Trophoblast cell (in vitro differentiated cells and primary cell): ENCODE results near the gene WSB1.

Experiments
- DNase-seq, 2 donors: peaks; one replicate each; pipeline ENCODE4 v3.0.0-alpha.2; 2016
- H2AFZ ChIP-seq: 2 replicates; pipeline ENCODE4 v1.6.1; 2013; ENCODE audit warnings: low read length, moderate library complexity, mild to moderate bottlenecking; ENCODE audit not compliant: insufficient read depth, poor library complexity
- H2AK5ac ChIP-seq: 2 replicates; pipeline ENCODE4 v1.6.1; 2013; ENCODE audit warnings: mild to moderate bottlenecking, low read length
- H2BK120ac ChIP-seq: 2 replicates; pipeline ENCODE4 v1.6.1; 2013; ENCODE audit warnings: low read length, mild to moderate bottlenecking, moderate library complexity; ENCODE audit not compliant: insufficient read depth, poor library complexity
- H2BK12ac ChIP-seq: 2 replicates; pipeline ENCODE4 v1.6.1; 2013; ENCODE audit warnings: mild to moderate bottlenecking, low read length, moderate library complexity
- H2BK5ac ChIP-seq: 2 replicates; pipeline ENCODE4 v1.6.1; 2013; ENCODE audit warnings: low read length, low read depth, moderate library complexity, mild to moderate bottlenecking; ENCODE audit not compliant: poor library complexity
- H3K14ac ChIP-seq: 2 replicates; pipeline ENCODE4 v1.6.1; 2013; ENCODE audit warnings: mild to moderate bottlenecking, low read length
- H3K18ac ChIP-seq: 2 replicates; pipeline ENCODE4 v1.6.1; 2013; ENCODE audit warnings: mild to moderate bottlenecking, low read length
- H3K23ac ChIP-seq: 2 replicates; pipeline ENCODE4 v1.6.1; 2013; ENCODE audit warnings: low read length
- H3K27ac ChIP-seq: 2 replicates; pipeline ENCODE4 v1.5.1; 2013; ENCODE audit warnings: low read depth, mild to moderate bottlenecking, inconsistent platforms, low read length, moderate library complexity
- H3K27me3 ChIP-seq: 2 replicates; pipeline ENCODE4 v1.6.1; 2013; ENCODE audit warnings: inconsistent platforms, mild to moderate bottlenecking, low read length, moderate library complexity; ENCODE audit not compliant: insufficient read depth
- H3K36me3 ChIP-seq, 2 experiments: 1 replicate in 1 of 2; 2 replicates in 1 of 2; pipeline ENCODE4 v1.6.1; 2013; ENCODE audit warnings: low read length in 2 of 2, mild to moderate bottlenecking in 2 of 2, moderate library complexity in 1 of 2; ENCODE audit not compliant: insufficient read depth in 2 of 2, control insufficient read depth in 1 of 2
- H3K4ac ChIP-seq: 2 replicates; pipeline ENCODE4 v1.6.1; 2013; ENCODE audit warnings: low read depth, mild to moderate bottlenecking, low read length, moderate library complexity
- H3K4me1 ChIP-seq, 2 experiments: 1 replicate in 1 of 2; 2 replicates in 1 of 2; pipeline ENCODE4 v1.6.1; 2013; ENCODE audit warnings: low read length in 2 of 2, mild to moderate bottlenecking in 2 of 2, moderate library complexity in 1 of 2; ENCODE audit not compliant: insufficient read depth in 2 of 2, control insufficient read depth in 1 of 2
- H3K4me2 ChIP-seq: 2 replicates; pipeline ENCODE4 v1.6.1; 2013; ENCODE audit warnings: inconsistent platforms, mild to moderate bottlenecking, low read length, moderate library complexity
- H3K4me3 ChIP-seq: 2 replicates; pipeline ENCODE4 v1.5.1; 2013; ENCODE audit warnings: mild to moderate bottlenecking, low read depth, low read length, inconsistent platforms
- H3K79me1 ChIP-seq: one replicate; pipeline ENCODE4 v1.6.1; 2013; ENCODE audit warnings: low read length
- H3K79me2 ChIP-seq: 2 replicates; pipeline ENCODE4 v1.6.1; 2013; ENCODE audit warnings: low read length, mild to moderate bottlenecking; ENCODE audit not compliant: control insufficient read depth, insufficient read depth, poor library complexity
- H3K9ac ChIP-seq: 2 replicates; pipeline ENCODE4 v1.6.1; 2013; ENCODE audit warnings: mild to moderate bottlenecking, low read length
- H3K9me3 ChIP-seq: 2 replicates; pipeline ENCODE4 v1.6.1; 2013; ENCODE audit warnings: low read depth, mild to moderate bottlenecking, control low read depth, inconsistent platforms, low read length; ENCODE audit not compliant: insufficient read depth
- H4K12ac ChIP-seq: 2 replicates; pipeline ENCODE4 v1.6.1; 2013; ENCODE audit warnings: low read depth, mild to moderate bottlenecking, low read length, moderate library complexity
- H4K8ac ChIP-seq: 2 replicates; pipeline ENCODE4 v1.6.1; 2013; ENCODE audit warnings: low read depth, mild to moderate bottlenecking, low read length, moderate library complexity
- H4K91ac ChIP-seq: one replicate; pipeline ENCODE4 v1.6.1; 2013; ENCODE audit warnings: low read depth, mild to moderate bottlenecking, low read length, moderate library complexity
- WGBS: extraction: QIAGEN DNeasy Blood & Tissue Kit; methylation state at CpG from one replicate; pipeline ENCODE4 v1.1.7; 2013; ENCODE audit warnings: missing lambda C conversion rate; ENCODE audit not compliant: insufficient read length, insufficient coverage; ENCODE audit errors: extremely low coverage; 5-methylcytosine and 5-hydroxymethylcytosine counted together

The WSB1 gene

GRCh38 chr17:27341041-27341471 is 47.1 kb downstream of the WSB1 start:
- Histone ChIP-seq H3K4me3 (no peak overlapping the region), H2AFZ (peak overlapping the region; percentile 43), H3K14ac (no peak overlapping the region), H4K12ac (no peak overlapping the region), H3K9ac (no peak overlapping the region), H2BK120ac (peak overlapping the region; percentile 74), H3K27ac (peak overlapping the region; percentile 35), H3K9me3 (no peaks in the 10 kb centered on the region), H3K4me1 (peaks cover 12 to 20% of the 10 kb centered on the region in 2 experiments), H4K91ac (peak overlapping the region; percentile 73), H3K4ac (no peak overlapping the region), H3K79me1 (peaks cover 21% of the 10 kb centered on the region), H3K18ac (peak overlapping the region; percentile 53), H4K8ac (peak overlapping the region; percentile 58), H2BK12ac (no peak overlapping the region), H2AK5ac (no peak overlapping the region), H3K79me2 (no peaks in the 10 kb centered on the region), H3K4me2 (no peak overlapping the region), H3K23ac (no peak overlapping the region), H2BK5ac (peak overlapping the region; percentile 32), H3K36me3 (no peaks in the 10 kb centered on the region), H3K27me3 (no peaks in the 10 kb centered on the region)
- no CpG with 5 or more reads among the region's 4 CpGs for WGBS
- no peak for DNase-seq

GRCh38 chr17:27342059-27342458 is 48.1 kb downstream of the WSB1 start:
- H3K27me3 ChIP-seq, result no peaks in the 10 kb centered on the region
- DNase-seq, result no peak
- peaks cover 21% of the 10 kb centered on the region for H3K79me1 ChIP-seq
- H3K4me3 ChIP-seq, result no peak overlapping the region
- H3K9me3 ChIP-seq, result peaks cover 2% of the 10 kb centered on the region
- no peak overlapping the region for H3K4ac ChIP-seq
- no peak overlapping the region for H2BK12ac ChIP-seq
- no CpG with 5 or more reads among the region's 4 CpGs for WGBS
- H4K12ac ChIP-seq, result no peak overlapping the region
- H3K9ac ChIP-seq, result no peak overlapping the region
- H2AK5ac ChIP-seq, result no peak overlapping the region
- H3K27ac ChIP-seq, result no peak overlapping the region
- H2BK5ac ChIP-seq, result peak overlapping the region; percentile 46
- peak overlapping the region; percentile 74 for H4K91ac ChIP-seq
- H2BK120ac ChIP-seq, result no peak overlapping the region
- no peak overlapping the region for H4K8ac ChIP-seq
- H3K14ac ChIP-seq, result no peak overlapping the region
- H3K4me2 ChIP-seq, result no peak overlapping the region
- no peak overlapping the region for H3K18ac ChIP-seq
- H2AFZ ChIP-seq, result no peak overlapping the region
- H3K23ac ChIP-seq, result no peak overlapping the region
- H3K4me1 ChIP-seq, result peaks cover 10 to 18% of the 10 kb centered on the region in 2 experiments
- H3K36me3 ChIP-seq, result no peaks in the 10 kb centered on the region
- no peaks in the 10 kb centered on the region for H3K79me2 ChIP-seq

GRCh38 chr17:27343294-27343693 is 49.4 kb downstream of the WSB1 start:
- Histone ChIP-seq H3K4me1 (peaks cover 10 to 18% of the 10 kb centered on the region in 2 experiments), H3K18ac (no peak overlapping the region), H4K91ac (no peak overlapping the region), H4K8ac (no peak overlapping the region), H3K14ac (no peak overlapping the region), H2AK5ac (no peak overlapping the region), H3K36me3 (no peaks in the 10 kb centered on the region), H2AFZ (no peak overlapping the region), H3K4ac (no peak overlapping the region), H3K23ac (no peak overlapping the region), H2BK120ac (no peak overlapping the region), H3K27ac (no peak overlapping the region), H3K27me3 (no peaks in the 10 kb centered on the region), H3K79me1 (peaks cover 21% of the 10 kb centered on the region), H2BK12ac (no peak overlapping the region), H3K79me2 (no peaks in the 10 kb centered on the region), H3K9ac (no peak overlapping the region), H4K12ac (no peak overlapping the region), H3K4me3 (no peak overlapping the region), H3K9me3 (peaks cover 2% of the 10 kb centered on the region), H3K4me2 (no peak overlapping the region), H2BK5ac (no peak overlapping the region)
- peak in 1 of 2 donors; percentile 2 for DNase-seq
- no CpG with 5 or more reads among the region's 3 CpGs for WGBS

GRCh38 chr17:27343977-27344607 is 50.2 kb downstream of the WSB1 start:
- Histone ChIP-seq H3K9me3 (peaks cover 2% of the 10 kb centered on the region), H3K27me3 (no peaks in the 10 kb centered on the region), H3K9ac (no peak overlapping the region), H3K79me2 (no peaks in the 10 kb centered on the region), H3K18ac (no peak overlapping the region), H3K4me1 (peaks cover 10 to 18% of the 10 kb centered on the region in 2 experiments), H3K36me3 (no peaks in the 10 kb centered on the region), H2BK5ac (no peak overlapping the region), H3K23ac (no peak overlapping the region), H2BK120ac (peak overlapping the region; percentile 68), H3K79me1 (peaks cover 23% of the 10 kb centered on the region), H3K4me3 (no peak overlapping the region), H3K14ac (no peak overlapping the region), H2AK5ac (peak overlapping the region; percentile 39), H2AFZ (no peak overlapping the region), H4K8ac (no peak overlapping the region), H4K12ac (no peak overlapping the region), H3K4ac (no peak overlapping the region), H4K91ac (peak overlapping the region; percentile 19), H3K4me2 (no peak overlapping the region), H2BK12ac (peak overlapping the region; percentile 15), H3K27ac (no peak overlapping the region)
- no CpG with 5 or more reads among the region's 3 CpGs for WGBS
- DNase-seq, result no peak
